DMS79 treated with DMSO at 0.1 percent for 48 hours (cell line): Measurements from ENCODE around the gene MYBPH.
A peak's percentile ranks its signal among the peaks of the same experiment; 100 is the strongest.

ENCODE experiments used
- DNase-seq: peaks from one replicate; lab custom pipeline; 2025; lab: John Stamatoyannopoulos, UW

Gene MYBPH, protein sequence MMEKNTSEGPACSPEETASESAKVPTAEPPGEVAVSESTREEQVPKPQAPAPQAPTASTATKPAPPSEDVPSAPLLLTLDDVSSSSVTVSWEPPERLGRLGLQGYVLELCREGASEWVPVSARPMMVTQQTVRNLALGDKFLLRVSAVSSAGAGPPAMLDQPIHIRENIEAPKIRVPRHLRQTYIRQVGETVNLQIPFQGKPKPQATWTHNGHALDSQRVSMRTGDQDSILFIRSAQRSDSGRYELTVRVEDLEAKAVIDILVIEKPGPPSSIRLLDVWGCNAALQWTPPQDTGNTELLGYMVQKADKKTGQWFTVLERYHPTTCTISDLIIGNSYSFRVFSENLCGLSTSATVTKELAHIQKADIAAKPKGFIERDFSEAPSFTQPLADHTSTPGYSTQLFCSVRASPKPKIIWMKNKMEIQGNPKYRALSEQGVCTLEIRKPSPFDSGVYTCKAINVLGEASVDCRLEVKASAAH

GRCh38 chr1:203175237-203175826 lies at the start of gene MYBPH:
Gene MYBPH (minus strand): TSS chr1:203175826. CDS start chr1:203175755, 71 bp downstream.
- DNase-seq: no peak

DNA sequence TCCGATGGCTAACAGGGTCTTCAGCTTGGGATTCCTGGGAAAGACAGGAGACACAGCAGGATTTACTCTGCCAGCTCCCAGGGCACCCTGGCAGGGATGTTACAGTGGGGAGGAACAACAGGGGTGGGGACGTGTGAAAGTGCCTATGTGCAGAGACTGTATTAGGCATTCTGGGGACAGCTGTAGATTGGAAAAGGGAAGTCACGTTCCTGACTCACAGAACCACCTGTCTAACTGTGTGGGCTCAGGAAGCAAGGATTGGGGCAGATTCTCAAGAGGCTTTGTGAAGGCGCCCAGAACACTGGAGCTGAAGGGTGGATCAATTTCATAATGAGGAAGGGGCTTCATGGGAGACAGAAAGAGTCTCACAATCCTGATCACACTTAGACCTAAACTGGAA lies 49.4 kb upstream of the MYBPH start:
- DNase-seq: no peak

DNA sequence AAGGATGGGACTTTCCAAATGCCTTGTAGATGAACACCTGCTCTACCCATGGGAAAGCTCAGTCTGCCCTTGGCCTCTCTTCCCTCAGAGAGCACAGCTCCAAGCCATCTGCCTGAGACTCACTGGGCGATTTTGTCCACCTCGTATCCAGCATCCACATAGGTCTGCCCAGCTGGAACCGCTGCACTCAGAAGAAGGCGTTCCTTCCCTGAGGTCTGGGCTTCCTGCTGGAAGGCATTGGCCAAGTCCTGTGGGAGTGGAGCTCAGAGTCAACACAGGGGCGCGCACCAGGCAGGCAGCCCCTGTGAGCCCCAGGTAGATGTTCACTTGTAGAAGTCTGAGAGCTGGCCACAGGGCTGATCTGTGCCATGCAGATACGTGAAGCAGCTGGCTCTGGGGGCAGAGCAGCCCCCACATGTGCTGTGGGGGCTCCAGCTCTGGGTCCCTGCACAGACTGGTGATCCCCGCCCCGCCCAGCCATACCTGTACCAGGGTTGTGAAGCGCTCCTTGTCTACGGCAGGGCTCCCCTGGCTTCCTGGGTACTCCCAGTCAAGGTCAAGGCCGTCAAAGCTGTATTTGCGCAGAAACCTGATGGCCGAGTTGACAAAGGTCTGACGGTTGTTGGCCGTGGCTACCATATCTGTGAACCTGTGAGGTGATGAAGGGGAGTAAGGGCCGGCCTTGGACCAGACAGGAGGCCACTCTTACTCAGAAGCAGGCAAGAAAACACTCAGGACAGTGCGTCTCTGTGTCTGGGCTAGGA lies 47.6 kb upstream of the MYBPH start:
- no peak for DNase-seq

DNA sequence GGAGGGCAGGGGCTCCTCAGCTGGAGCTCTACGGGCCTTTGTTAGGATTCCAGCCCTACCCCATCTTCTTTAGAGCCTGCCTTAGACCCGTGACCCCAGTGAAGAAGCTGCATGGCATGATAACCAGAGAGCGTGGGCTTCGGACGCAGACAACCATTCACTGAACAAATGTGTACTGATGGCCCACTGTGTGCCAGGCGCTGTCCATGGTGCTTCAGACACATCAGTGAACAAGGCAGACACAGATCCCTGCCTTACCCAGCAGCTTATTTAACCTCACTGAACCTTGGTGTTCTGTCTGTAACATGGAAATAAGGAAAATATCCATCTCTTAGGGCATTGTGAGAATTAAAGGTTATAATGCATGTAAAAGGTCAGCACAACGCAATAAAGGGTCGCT lies 44.3 kb upstream of the MYBPH start:
- no peak for DNase-seq

GRCh38 chr1:203219171-203219570 lies 43.5 kb upstream of the MYBPH start:
- no peak for DNase-seq

DNA sequence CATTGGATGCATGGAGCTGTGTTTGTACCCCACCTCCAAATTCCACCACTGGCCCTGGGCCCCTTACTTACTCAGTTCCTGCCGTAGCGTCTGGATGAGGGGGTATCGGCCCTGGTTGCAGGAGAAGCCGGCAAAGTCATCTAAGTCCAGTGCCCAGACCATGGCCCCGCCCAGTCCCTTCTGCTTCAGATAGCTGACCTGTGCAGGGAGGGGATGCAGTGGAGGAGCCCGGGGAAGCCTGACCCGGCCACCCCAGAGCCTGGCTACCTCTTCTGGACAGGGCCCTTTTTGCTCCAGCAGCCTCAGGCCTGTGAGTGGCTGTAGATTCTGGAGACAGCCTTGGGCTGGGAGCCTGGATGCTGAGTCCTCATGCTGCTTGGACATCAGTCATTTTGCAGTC lies 42.0 kb upstream of the MYBPH start:
- no peak for DNase-seq

- DNase-seq: no peak
These were observed 41.6 kb upstream of the MYBPH start for GRCh38 chr1:203217139-203217655.

- DNase-seq: peak; percentile 82
These were observed 40.9 kb upstream of the MYBPH start for GRCh38 chr1:203216274-203217138.

DNA sequence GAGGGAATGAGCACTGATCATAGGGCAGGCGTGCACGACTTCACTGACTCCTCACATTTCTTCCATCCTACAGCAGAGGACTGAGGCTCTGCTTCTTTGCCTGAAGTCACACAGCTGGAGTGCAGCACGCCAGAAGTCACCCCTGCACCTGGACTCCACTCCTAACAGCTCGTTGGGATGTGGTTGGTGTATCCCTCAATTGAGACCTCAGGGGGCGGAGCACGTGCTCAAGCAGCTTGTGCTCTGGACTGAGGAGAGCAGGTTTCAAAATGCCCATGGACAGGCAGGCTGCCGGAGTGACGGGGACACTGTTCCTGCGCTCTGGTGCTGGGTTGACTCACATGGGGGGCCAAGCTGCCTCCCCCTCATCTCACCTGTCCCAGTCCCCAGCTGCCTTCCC lies 39.9 kb upstream of the MYBPH start:
- DNase-seq: peak; percentile 64

GRCh38 chr1:203214871-203215270 lies 39.2 kb upstream of the MYBPH start:
- no peak for DNase-seq

DNA sequence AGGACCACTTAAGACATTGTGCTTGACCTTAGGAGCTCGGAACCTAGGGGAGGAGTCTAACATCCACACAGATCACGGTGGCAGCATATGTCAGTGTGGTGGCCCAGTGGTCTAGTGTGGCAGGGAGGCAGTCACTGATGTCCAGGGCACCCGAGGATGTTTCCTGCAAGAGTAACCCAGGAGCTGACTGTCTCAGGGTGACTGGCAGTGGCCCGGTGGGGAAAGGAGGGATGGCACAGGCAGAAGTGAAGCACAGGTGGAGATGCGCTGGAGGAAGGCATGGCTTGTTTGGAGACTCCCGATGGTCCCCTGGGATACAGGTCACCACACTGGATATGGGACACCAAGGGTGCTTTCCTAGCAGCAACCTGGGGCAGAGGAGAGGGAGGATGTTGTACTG lies 37.5 kb upstream of the MYBPH start:
- DNase-seq: no peak

GRCh38 chr1:203211812-203212211 lies 36.2 kb upstream of the MYBPH start:
- DNase-seq: no peak

GRCh38 chr1:203210988-203211387 lies 35.4 kb upstream of the MYBPH start:
- DNase-seq: no peak

GRCh38 chr1:203210350-203210749 lies 34.7 kb upstream of the MYBPH start:
- no peak for DNase-seq

DNA sequence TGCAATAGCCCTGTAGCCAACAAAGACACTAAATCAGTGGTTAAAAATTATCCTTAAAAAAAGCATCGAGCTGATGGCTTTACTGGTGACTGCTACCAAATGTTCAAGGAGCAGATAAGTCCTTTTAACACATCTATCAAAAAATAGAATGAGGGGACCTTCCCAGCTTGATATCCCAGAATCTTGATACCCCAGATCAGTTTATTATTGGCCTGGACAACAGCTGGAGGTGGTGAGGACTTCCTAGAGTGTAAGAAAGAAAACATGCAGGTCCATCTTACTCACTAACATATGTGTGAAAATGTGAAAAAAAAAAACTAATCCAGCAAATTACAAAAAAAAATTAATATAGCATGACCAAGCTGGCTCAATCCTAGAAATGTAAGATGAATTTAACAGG lies 32.6 kb upstream of the MYBPH start:
- no peak for DNase-seq

GRCh38 chr1:203207751-203208150 lies 32.1 kb upstream of the MYBPH start:
- DNase-seq: no peak

DNA sequence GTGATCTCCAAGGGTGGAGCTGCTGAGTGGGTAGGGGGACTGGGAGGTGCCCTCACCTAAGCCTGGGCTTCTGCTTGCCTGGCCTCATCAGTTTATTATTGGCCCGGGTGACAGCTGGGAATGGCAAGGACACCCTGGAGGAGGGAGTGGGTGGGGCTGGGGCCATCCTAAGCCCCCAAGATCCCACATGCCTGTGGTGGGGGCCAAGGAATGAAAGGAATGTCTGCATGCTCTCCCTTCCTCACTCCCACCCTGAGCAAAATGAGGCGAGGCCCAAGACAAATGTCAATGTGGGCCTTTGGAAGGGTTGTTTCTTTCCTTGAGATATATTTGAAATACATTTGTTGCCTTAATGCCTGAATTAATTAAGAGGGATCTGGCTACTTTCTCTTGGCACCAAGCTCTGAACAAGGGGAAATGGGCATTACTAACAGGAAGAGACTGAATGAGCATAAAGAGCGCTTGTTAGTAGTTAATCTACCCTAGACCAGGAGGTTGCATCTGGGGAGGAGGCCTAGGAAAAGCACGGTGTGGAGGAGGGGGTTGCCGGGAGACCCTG lies 30.6 kb upstream of the MYBPH start:
- DNase-seq: no peak

- no peak for DNase-seq
These were observed 29.1 kb upstream of the MYBPH start for GRCh38 chr1:203204756-203205155.

GRCh38 chr1:203202431-203203245 lies 27.0 kb upstream of the MYBPH start:
- no peak for DNase-seq

DNA sequence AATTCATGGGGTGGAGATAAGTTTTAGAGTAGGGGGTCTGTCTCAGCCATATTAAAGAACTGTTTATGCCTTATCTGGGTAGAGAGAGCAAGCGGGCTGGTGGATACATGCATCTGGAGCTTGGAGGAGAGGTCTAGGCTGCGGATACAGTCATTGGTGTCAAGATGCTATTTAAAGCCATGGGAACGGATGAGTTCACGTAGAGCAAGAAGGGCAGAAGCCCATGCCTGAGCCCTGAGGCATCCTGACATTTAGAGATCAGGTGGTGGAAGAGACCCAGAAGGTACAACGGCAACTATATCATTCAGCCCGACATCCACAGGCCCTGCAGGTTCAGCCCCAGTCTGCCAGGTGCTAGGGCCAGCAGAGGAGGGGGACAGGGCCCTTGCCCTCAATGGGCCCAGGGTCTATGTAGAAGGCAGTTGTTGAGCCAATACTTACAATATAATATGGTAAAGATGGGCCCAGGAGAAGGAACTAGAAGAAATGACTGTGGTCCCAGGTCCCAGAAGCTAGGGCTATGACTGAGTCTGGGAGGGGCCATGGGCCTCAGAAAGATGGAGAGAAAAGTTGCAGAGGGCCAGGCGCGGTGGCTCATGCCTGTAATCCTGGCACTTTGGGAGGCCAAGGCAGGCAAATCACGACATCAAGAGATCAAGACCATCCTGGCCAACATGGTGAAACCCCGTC lies 26.0 kb upstream of the MYBPH start:
- no peak for DNase-seq
